ENCODE data around the gene PRKACA.

The PRKACA gene

GRCh38 chr19:14135985-14136508 is 18.5 kb upstream of the PRKACA start (continued):
- TF ChIP-seq PRDM10 (tag by site-specific recombination; IDR thresholded peaks at IDR 0.05) (no peak), ZNF658 (tag by site-specific recombination; IDR thresholded peaks at IDR 0.05) (no peak), ZNF175 (tag by site-specific recombination; IDR thresholded peaks at IDR 0.05) (no peak), ZNF223 (tag by site-specific recombination; IDR thresholded peaks at IDR 0.05) (no peak), KLF16 (tag by site-specific recombination; IDR thresholded peaks at IDR 0.05) (peak; percentile 84), ZNF324 (tag by site-specific recombination; IDR thresholded peaks at IDR 0.05) (peak; percentile 82; the same call in 1 of the 2 replicates), REPIN1 (tag by site-specific recombination; IDR thresholded peaks at IDR 0.05; ENCODE audit: low read depth) (no peak), ZNF843 (tag by site-specific recombination; IDR thresholded peaks at IDR 0.05) (no peak; the same call in 1 of the 2 replicates), ZBTB26 (tag by site-specific recombination; optimal IDR thresholded peaks at IDR 0.05) (no peak), ZNF148 (tag by site-specific recombination; IDR thresholded peaks at IDR 0.05; ENCODE audit: borderline replicate concordance) (no peak), ZNF10 (tag by site-specific recombination; IDR thresholded peaks at IDR 0.05) (no peak), ZBTB7A (tag by site-specific recombination; IDR thresholded peaks at IDR 0.05; ENCODE audit: low read depth) (peak; percentile 94), ZNF350 (tag by site-specific recombination; IDR thresholded peaks at IDR 0.05) (no peak), GLI2 (tag by site-specific recombination; IDR thresholded peaks at IDR 0.05; ENCODE audit: borderline replicate concordance, low read depth) (no peak), ZNF37A (tag by site-specific recombination; IDR thresholded peaks at IDR 0.05) (no peak), ZBTB20 (tag by site-specific recombination; IDR thresholded peaks at IDR 0.05) (no peak), ZBTB49 (tag by site-specific recombination; IDR thresholded peaks at IDR 0.05; ENCODE audit: low read depth) (no peak), ZNF561 (tag by site-specific recombination; IDR thresholded peaks at IDR 0.05; ENCODE audit: borderline replicate concordance) (no peak), ZNF112 (tag by site-specific recombination; IDR thresholded peaks at IDR 0.05) (no peak), OSR2 (tag by site-specific recombination; IDR thresholded peaks at IDR 0.05) (no peak), ZNF155 (tag by site-specific recombination; IDR thresholded peaks at IDR 0.05) (no peak), ZNF341 (tag by site-specific recombination; IDR thresholded peaks at IDR 0.05; ENCODE audit: low read depth) (no peak), ZNF785 (tag by site-specific recombination; IDR thresholded peaks at IDR 0.05) (no peak), ZNF530 (tag by site-specific recombination; IDR thresholded peaks at IDR 0.05; ENCODE audit: low read depth) (no peak), ZNF777 (tag by site-specific recombination; IDR thresholded peaks at IDR 0.05; ENCODE audit: borderline replicate concordance) (no peak), KLF17 (tag by site-specific recombination; IDR thresholded peaks at IDR 0.05) (peak; percentile 60; the same call in 1 of the 2 replicates), KLF8 (tag by site-specific recombination; IDR thresholded peaks at IDR 0.05) (peak; percentile 8; the same call in 1 of the 2 replicates), ZNF211 (tag by site-specific recombination; IDR thresholded peaks at IDR 0.05; ENCODE audit: low read depth) (no peak)
- TF ChIP-seq, protein P1, sequence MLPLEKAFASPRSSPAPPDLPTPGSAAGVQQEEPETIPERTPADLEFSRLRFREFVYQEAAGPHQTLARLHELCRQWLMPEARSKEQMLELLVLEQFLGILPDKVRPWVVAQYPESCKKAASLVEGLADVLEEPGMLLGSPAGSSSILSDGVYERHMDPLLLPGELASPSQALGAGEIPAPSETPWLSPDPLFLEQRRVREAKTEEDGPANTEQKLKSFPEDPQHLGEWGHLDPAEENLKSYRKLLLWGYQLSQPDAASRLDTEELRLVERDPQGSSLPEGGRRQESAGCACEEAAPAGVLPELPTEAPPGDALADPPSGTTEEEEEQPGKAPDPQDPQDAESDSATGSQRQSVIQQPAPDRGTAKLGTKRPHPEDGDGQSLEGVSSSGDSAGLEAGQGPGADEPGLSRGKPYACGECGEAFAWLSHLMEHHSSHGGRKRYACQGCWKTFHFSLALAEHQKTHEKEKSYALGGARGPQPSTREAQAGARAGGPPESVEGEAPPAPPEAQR (tag by site-specific recombination; IDR thresholded peaks at IDR 0.05): no peak

Data from HEK293 (cell line).